ENCODE results near the gene UBE3A.
A peak's percentile ranks its signal among the peaks of the same experiment; 100 is the strongest.
"Not testable (repeated sequence)": the region's sequence is repeated elsewhere in the genome, so short reads cannot be mapped to it uniquely, and the experiment has no call there.

Gene UBE3A

DNA sequence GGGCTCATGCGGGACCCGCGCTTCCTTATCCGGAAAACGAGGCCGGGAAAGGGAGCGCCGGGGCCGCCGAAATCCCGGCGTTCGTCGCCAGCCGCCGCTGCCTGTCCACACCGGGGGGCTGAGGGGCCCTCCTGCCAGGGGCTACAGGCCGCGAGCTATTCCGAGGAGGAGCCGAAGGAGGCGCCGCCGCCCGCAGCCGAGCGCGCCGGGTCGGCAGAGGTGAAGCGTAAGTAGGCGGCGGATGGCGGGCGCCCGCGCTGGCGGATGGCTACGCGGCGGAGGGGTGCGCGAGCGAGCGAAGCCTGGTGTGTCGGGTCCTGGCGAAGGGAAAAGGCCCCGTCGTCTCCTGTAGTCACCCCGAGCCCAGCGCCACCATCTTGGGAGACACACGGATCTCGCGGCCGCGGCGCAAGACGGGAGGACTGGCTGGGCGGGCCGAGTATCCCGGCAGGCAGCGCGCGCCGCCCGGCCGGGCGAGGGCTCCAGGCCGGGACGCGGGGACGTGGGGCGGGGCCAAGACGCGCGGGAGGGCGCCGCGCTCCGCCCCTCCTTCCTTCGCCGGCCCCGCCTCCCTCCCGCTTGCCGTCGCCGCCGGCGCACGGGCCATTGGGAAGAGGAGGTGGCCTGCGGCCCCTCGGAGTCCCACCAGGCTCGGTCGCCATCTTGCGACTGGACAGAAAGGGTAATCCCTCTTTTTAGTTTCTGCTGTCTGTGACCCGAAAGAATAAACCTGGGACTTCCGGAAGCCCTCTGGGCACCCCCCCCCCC lies at the start of gene UBE3A:
TSS of gene UBE3A (minus strand) at position 424 of the 768 bp plus-strand sequence. CDS start 29,917 bp downstream, outside the sequence.
- DNase-seq (ENCODE audit: low spot score), result peak; percentile 92

DNA sequence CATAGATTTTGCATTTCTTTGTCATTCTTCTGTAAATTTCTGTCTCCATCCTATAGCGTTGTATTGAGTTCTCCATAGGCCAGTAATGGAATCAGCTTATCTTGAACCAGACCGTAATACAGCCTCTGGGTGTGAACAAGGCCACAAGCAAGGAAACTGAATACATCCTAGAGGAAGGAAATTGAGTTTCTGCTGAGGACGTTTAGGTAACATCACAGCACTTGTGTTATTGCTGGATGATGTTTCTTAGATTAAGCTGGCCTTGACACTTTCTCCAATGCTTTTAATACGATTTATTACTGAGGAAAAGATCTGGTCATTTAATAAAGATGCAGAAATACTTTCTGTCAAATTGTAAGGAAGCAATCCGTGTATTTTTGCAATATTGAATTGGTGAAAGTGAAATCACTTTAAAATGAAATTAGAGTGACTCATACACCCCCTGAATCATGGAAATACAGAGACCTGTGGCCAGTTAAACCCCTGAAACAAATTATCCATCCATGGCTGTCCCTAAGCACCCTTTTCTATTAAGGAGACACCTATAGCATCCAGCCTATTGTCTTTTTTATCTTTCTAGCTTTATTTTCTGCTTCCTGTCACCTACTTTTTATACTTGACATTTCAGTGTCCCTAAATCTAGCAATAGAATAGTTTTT lies 48.5 kb upstream of the UBE3A start:
- DNase-seq (ENCODE audit: low spot score), result no peak

DNA sequence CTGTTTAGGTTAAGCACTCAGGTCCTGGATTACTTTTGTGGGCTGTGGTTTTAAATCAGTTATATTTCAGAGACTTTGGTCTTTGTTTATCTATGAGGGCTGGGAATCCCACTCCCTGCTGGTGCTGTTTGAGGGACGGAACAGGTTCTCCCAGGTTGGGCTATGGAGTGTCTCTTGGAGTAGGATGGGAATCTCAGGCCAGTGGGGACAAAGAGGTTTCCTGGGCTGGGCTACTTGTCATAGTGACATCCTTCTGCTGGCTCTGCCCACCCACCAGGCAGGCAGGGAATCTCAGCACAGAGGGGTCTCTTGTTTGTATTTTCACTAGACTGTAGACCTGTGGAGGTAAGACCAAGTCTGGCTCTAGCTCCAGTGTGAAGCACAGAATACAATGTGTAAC lies 47.2 kb upstream of the UBE3A start:
- no peak for DNase-seq (ENCODE audit: low spot score)

DNA sequence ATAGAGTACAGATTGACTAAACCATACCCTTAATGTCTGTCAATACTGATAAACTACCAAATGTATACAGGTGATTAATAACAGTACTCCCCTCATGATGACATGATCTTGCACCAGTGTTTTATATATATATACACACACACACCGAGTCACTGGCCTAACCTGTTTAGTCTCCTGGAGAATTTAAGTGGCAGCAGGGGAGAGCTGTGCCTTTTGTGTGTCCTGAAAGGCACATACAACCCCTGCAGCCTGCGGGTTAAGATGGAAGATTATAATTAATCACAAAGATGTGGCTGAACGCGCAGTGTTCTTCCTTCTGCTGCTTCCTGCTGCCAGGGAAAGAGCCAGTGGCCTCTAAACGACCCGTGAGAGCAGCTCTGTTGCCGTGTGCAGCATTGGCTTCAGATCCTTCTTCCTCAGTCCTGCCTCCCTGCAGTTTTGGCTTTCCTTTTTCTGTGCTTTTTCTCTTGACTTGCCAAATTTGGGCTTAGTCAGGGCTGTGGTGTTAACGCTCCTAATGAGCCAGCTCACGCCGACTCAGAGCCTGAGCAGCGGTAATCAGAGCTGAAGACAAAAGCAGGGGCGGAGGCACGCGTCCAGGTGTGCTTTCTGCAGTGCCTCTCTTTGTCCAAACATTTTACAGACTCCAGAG lies 42.5 kb upstream of the UBE3A start:
- DNase-seq (ENCODE audit: low spot score), result no peak

DNA sequence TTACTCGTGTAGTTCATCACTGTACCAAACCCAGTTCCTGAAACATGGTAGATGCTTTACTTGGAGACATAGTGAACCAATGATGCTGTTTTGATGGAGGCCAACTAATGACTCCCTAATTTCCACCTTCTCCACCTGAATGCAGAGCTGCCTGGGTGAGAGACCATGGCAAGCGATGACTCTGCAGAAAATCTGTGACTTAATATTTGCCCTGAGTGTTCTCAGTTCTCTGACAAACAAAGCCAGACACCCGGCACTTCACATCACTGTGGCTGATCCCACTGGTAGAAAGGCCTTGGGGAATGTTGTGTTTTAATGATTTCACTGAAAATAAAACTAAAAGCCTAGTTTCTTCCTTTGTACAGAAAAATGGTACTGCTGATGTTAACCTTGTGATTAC lies 39.5 kb upstream of the UBE3A start:
- DNase-seq (ENCODE audit: low spot score), result no peak

DNA sequence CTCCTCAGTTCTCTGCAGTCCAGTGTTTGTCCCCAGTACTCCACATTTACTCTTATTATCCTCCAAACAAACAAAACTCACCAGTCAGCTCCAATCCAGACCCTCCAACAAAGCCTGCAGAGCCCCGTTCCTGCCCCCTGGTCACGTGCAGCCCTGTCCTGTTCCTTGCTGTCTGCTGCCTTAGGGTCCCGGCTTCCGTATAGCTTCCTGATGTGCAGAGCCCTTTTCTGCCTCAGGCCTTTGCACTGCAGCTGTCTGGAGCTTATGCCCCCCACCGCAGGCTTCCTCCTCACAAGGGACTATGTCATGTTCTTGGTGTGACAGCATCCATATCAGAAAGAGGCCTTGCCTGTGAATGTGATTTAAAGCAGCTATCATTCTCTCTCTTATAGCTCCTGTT lies 39.0 kb upstream of the UBE3A start:
- DNase-seq (ENCODE audit: low spot score), result no peak

DNA sequence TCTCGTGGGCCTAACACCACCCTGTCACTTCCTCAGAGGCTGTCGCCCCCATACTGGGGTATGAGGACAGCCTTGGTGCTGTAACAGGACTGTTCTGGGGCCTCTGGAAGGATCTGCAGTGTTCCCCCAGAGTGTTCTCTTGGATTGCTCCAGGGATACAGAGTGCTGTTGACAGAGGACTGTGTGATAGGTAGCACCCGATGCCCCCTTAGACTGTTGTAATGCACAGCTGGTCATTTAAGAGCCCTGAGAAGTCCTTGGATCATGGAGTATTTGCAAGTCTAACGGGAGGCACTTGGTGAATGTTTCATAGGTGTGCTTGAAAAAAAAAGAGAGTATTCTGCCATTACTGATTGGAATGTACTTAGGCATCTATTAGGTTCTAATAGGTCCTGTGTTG lies 35.4 kb upstream of the UBE3A start:
- no peak for DNase-seq (ENCODE audit: low spot score)

DNA sequence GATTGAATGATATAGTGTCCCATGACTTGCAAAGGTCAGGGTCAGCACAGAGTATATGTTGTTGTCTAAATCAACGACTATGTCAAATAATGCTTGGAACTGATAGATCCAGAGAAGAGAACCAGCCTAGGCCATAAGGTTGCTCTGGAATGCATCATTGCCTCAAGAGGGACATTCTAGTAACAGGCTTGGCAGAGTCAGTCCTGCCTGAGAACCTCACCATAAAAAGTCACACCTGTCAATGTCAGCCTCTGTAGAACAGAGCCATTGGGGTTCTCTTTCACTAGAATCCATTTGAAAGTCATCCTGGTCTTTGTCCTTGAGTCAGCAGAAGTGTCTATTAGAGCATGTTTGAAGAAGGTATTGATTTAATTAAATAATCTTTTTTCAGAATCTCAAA lies 31.4 kb upstream of the UBE3A start:
- DNase-seq (ENCODE audit: low spot score), result no peak

DNA sequence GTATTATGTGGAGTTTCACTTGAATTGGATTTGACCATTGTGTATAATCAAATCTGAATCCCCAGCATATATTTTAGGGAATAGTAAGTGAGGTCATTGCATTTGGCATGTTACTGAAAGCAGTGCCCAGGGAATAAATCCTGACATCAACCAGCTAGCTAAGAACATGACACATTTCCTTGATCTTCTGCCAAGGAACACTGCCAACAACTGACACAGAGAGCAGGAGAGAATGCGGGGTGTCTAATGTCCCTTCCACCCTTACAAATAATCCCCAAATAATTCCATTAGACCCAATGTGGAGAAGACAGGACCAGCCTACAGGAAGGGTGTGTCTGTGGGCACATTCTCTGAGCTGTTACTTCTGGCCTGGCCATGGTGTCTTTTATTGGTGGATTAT lies 30.6 kb upstream of the UBE3A start:
- DNase-seq (ENCODE audit: low spot score), result no peak

DNA sequence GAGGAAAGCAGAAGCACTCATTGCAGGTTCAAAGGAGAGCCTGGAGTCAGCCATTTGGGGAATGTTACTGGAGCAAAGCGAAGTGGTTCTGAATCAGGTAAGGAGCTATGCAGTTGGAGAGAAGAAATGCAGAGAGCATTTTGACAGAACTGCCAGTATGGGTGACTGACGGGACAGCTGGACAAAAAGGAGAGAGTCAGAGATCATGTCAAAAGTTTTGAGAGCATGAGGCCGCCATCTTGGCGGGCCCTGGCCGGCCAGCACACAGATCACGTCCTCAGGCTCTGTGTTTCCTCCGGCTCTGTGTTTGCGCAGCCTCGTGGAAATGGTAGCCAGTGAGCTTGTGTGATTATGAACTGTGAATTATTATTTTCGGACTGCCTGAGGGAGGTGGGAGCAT lies 29.8 kb upstream of the UBE3A start:
- no peak for DNase-seq (ENCODE audit: low spot score)

DNA sequence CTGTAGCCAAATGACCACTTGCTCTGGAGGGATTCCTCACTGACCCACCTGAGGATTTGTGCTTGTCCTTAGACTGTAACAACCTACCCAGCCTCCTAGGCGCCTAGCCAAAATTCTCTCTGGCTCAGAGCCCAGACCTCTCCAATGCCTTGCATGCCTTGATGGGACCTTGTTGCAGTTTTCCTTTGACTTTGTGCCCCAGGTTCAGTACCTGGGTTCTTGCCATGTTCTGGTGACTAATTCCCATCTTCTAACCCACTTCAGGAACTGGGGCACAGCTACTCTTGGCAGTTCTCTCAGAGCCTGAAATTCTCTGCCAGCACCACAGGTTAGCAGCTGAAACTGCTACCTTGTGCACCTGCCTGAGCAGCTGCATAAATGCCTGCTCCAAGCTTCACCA lies 27.0 kb upstream of the UBE3A start:
- no peak for DNase-seq (ENCODE audit: low spot score)

DNA sequence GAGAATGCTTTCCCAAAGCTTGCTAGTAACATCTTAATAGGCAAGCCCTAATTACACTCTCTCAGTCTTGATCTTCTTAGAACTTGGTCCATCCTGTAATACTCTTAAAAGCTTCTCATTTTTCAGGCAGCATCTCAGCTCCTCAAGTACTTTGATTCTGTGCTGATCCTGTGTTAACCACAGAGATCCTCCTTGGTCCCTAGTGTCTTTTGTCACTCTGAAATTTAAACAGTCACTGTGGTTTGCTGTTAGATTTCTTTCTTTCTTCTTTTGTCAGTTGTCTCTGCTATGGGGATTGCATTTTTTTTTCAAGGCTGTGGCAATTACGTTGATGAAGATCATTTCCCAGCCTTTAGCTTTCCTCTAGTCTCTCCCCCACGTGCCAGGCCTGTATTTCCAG lies 26.0 kb upstream of the UBE3A start:
- DNase-seq (ENCODE audit: low spot score), result no peak

DNA sequence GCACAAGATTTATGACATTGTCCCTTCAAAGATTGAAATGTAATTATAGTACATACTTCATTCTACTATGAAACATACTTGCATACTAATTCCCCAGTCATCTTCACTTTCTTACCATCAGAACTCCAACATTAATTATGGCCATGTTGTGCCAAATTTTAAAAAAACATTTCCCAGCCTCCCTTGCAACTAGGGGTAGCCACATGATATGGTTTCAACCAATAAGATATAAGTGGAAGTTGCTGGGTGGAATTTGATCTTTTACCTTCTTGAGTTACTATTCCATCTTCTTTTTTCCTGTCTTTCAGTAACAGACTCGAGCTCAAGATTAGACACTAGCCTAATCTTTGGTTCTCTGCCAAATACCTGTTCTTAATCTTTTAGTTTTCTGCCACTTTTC lies 25.6 kb upstream of the UBE3A start:
- no peak for DNase-seq (ENCODE audit: low spot score)

DNA sequence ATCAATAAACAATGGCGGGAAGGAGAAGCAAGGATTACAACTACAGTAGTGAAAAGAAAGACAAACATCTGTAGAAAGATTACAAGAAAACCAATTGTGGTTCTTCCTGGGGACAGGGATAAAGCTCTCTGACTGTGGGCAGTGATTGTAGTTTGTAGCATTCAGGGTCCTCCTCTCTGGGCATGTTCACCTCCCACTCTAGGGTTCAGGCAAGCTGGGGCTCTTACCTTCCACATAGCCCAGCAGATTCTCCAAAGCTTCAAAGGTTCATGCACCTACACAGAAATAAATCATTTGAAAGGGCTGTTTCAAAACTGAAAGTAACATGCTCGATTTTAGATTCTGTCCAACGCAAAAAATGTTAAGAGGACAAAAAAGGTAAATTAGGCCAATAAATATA lies 17.4 kb upstream of the UBE3A start:
- no peak for DNase-seq (ENCODE audit: low spot score)

DNA sequence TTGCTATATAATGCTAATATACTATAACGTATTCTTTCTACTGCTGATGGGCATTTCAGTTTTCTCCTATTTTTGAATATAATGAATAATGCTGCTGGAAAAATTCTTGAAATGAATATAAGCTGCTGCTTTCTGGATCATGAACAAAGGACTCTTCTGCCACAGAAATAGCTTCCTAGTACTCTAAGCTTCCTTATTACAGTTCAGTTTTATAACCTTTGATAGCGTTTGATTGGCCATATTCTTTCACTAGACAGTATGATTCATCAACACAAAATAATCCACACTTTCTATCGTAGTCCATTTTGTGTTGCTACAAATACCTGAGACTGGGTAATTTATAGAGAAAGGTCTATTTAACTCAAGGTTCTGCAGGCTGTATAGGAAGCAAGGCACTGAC lies 16.4 kb upstream of the UBE3A start:
- no peak for DNase-seq (ENCODE audit: low spot score)

DNA sequence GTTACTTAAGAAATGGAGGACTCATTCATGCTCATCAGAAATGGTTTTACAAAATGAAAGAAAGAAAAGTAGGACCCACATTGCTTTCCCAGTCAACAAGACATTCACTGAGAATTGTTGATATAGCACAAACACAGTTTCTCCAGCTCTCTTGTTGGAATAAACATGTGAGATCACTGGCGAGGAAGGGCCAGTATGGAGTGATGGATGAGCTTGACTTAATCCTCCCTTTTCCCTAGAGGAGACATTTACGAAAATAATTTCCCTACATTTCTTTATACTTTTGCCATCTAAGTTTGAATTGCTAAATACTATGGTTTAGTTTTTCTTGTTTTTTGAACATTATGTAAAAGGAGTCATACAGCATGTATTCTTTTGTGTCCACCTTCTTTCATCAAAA lies 15.9 kb upstream of the UBE3A start:
- no peak for DNase-seq (ENCODE audit: low spot score)

DNA sequence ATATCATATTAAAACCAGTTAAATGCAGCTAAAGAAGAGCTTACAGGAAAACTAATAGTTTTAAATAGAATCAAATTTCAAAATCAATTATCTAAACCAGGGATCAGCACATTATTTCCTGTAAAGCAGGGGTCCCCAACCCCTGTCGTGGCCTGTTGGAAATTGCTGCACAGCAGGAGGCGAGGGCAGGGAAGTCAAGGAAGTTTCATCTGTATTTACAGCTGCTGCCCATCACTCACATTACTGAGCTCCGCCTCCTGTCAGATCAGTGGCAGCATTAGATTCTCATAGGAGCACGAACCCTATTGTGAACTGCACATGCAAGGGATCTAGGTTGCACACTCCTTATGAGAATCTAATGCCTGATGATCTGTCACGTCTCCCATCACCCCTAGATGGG lies 14.4 kb upstream of the UBE3A start:
- not testable (repeated sequence) for DNase-seq (ENCODE audit: low spot score)

DNA sequence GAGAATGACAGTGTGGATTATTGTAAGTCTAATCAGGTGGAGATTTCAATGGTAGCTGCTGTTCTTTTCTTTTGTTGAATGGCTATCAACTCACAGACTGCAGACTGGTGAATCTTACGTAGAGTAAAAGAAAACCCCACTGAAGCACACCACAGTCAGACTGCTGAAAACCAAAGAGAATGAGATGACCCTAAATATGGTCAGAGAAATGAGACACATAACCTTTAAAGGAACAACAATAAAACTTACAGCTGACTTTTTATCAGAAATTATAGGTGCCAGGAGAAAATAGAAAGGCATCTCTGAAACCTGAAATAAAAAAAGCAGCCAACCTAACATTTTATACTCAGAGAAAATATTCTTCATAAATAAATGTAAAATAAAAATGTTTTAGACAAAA lies 12.7 kb upstream of the UBE3A start:
- no peak for DNase-seq (ENCODE audit: low spot score)

DNA sequence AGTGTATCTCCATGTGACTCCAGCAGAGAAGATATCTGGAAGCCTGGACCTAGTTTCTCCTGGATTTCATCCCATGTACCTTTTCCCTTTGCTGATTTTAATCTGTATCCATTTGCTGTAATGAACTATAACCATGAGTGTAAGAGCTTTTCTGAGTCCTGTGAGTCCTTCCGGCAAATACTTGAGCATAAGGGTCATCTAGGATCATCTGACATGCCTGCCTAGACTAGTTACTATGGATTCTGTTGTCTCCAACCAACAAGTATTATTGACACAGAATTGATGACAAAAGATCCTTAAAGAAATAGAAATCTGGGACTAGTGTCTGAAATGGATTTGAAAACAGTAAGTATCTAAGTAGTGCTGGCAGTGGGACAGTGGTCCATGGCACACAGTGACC lies 11.3 kb upstream of the UBE3A start:
- no peak for DNase-seq (ENCODE audit: low spot score)

DNA sequence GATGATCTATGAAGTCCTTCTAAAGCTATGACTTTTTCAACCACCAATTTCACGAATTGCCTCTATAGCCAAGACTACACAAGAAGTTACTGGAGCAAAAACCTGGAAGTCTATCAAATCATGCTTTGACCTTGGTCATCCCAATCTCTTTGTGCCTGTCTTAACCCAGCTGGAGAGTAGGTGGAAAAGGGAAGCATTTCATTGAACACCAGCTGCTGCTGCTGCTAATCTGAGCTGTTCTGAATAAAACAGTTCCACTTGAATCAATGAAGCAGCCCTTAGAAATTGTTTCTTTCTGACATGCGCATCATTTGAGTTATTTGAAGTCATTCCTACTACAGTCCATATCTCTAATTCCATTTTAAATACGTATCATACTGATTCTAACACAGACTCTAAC lies 7.3 kb upstream of the UBE3A start:
- no peak for DNase-seq (ENCODE audit: low spot score)

DNA sequence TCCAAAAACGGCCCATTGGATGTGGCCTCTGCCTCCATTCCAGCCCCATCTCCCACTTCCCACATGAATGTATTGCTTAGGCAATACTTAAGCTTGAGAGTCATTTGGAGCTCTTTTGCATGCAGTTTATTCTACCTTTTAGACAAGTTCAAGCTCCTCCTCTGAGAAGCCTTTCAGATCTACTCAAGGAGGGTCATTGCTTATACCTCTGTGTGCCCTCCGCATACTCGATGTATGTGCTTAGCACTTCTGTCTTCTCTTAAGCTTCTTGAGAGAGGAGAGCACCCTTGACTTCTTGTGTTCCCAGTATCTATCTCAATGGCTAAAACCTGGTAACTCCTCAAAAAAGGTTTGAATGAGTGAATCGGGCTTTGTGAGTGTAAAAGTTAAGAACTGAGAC lies 6.6 kb upstream of the UBE3A start:
- no peak for DNase-seq (ENCODE audit: low spot score)

DNA sequence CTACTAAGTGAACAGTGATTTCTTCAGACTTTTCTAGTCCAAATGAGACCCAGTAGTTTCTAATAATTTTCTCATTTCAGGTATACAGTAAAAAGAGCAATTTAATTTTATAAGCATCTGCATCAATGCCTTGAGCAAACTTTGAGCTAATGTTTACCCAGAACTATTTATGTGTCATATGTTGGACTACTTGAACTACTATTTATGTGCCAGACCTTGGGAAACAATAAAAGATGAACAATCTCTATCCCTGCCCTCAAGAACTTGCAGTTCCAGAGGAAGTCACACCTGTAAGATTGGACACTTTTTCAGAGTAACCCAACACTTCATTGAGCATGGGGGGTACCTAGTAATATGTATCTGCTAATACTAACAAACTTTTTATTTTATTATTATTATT lies 2.3 kb upstream of the UBE3A start:
- DNase-seq (ENCODE audit: low spot score), result no peak

DNA sequence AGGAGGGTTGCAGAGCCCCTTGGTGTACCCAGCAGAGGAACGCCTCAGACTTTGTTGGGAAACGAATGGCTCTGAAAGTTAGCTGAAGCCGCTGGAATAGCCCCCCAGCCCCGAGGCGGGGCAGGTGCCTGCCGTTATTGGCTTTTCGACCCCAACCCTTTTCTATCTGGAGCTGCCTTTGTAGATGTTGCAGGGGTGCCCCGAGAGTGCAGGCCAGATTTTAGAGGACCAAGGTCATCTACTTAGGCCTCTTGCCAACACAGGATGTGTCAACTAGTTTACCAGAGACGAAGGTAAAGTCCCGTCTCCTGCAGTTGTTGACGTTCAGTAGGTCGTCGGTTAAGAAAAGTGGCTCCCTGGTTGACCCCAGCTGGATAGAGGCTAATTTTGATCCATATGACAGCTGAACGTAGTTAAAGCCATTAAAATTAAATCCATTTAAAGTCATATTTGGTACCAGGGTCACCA lies 579 bp upstream of the UBE3A start:
- DNase-seq (ENCODE audit: low spot score), result no peak
